ENCODE data around the gene MCF2. TPM values are rescaled to one million over a fixed set of nuclear protein-coding genes. Genes with fewer than 3 reads are reported as not detected.

The MCF2 gene
- total RNA-seq, 3 donors from 2014 or later (not counting 1 experiment from before 2014, with no cell fraction given), result 2.7 to 4.0 (median 3.1) TPM

- no peak overlapping the region for H3K27ac Mint-ChIP-seq
- Histone ChIP-seq H3K4me3 (ENCODE audit: low read length) (no peak overlapping the region), H3K9me3 (ENCODE audit: control insufficient read depth, insufficient read depth, low read length) (no peaks in the 10 kb centered on the region), H3K36me3 (ENCODE audit: control insufficient read depth, insufficient read depth, low read length) (no peaks in the 10 kb centered on the region), H3K27ac (ENCODE audit: low read length) (no peak overlapping the region), H3K4me1 (ENCODE audit: control insufficient read depth, insufficient read depth, low read length) (no peaks in the 10 kb centered on the region), H3K27me3 (ENCODE audit: control insufficient read depth, insufficient read depth, low read length) (no peaks in the 10 kb centered on the region)
- 100% methylated on average over 1 of the region's 4 CpGs for WGBS (ENCODE audit: insufficient coverage)
- no peaks in the 10 kb centered on the region for H3K4me1 Mint-ChIP-seq
- no peak overlapping the region for H3K4me3 Mint-ChIP-seq
- DNase-seq (no peak), ATAC-seq (no peak)
- no peaks in the 10 kb centered on the region for H3K27me3 Mint-ChIP-seq (ENCODE audit: low read depth in 2 of 2)
- intact Hi-C loops (cut with micrococcal nuclease), result no loop called here
- TF ChIP-seq CTCF (IDR thresholded peaks at IDR 0.05), result no peak
- no peaks in the 10 kb centered on the region for H3K9me3 Mint-ChIP-seq
- H3K36me3 Mint-ChIP-seq, result no peaks in the 10 kb centered on the region
Observed at GRCh38 chrX:139596068-139596467, 111.9 kb downstream of the MCF2 start.

- Histone ChIP-seq H3K4me3 (ENCODE audit: low read length) (no peak overlapping the region), H3K27ac (ENCODE audit: low read length) (no peak overlapping the region), H3K36me3 (ENCODE audit: control insufficient read depth, insufficient read depth, low read length) (no peaks in the 10 kb centered on the region), H3K4me1 (ENCODE audit: control insufficient read depth, insufficient read depth, low read length) (no peaks in the 10 kb centered on the region), H3K9me3 (ENCODE audit: control insufficient read depth, insufficient read depth, low read length) (no peaks in the 10 kb centered on the region), H3K27me3 (ENCODE audit: control insufficient read depth, insufficient read depth, low read length) (no peaks in the 10 kb centered on the region)
- Mint-ChIP-seq H3K4me1 (no peaks in the 10 kb centered on the region), H3K36me3 (no peaks in the 10 kb centered on the region), H3K4me3 (no peak overlapping the region), H3K27me3 (ENCODE audit: low read depth in 2 of 2) (no peaks in the 10 kb centered on the region), H3K27ac (no peak overlapping the region), H3K9me3 (no peaks in the 10 kb centered on the region)
- ATAC-seq (no peak), DNase-seq (no peak)
- TF ChIP-seq CTCF (IDR thresholded peaks at IDR 0.05), result no peak
- intact Hi-C loops (cut with micrococcal nuclease), result no loop called here
- WGBS (ENCODE audit: insufficient coverage), result no CpG with 5 or more reads among the region's 5 CpGs
Observed at GRCh38 chrX:139585613-139586012, 122.4 kb downstream of the MCF2 start.

GRCh38 chrX:139581068-139581467 lies 126.9 kb downstream of the MCF2 start:
- no peaks in the 10 kb centered on the region for H3K9me3 ChIP-seq (ENCODE audit: control insufficient read depth, insufficient read depth, low read length)
- peaks cover 0 to 9% of the 10 kb centered on the region in 2 donors for H3K27me3 Mint-ChIP-seq (ENCODE audit: low read depth in 2 of 2)
- no peak for ATAC-seq
- no peaks in the 10 kb centered on the region for H3K36me3 Mint-ChIP-seq
- H3K4me1 Mint-ChIP-seq, result no peaks in the 10 kb centered on the region
- no peaks in the 10 kb centered on the region for H3K4me1 ChIP-seq (ENCODE audit: control insufficient read depth, insufficient read depth, low read length)
- no peaks in the 10 kb centered on the region for H3K9me3 Mint-ChIP-seq
- no peaks in the 10 kb centered on the region for H3K36me3 ChIP-seq (ENCODE audit: control insufficient read depth, insufficient read depth, low read length)
- TF ChIP-seq CTCF (IDR thresholded peaks at IDR 0.05), result no peak
- H3K27ac Mint-ChIP-seq, result no peak overlapping the region
- intact Hi-C loops (cut with micrococcal nuclease), result no loop called here
- no peak for DNase-seq
- H3K27ac ChIP-seq (ENCODE audit: low read length), result no peak overlapping the region
- no peak overlapping the region for H3K4me3 ChIP-seq (ENCODE audit: low read length)
- 100% methylated on average over 2 of the region's 4 CpGs for WGBS (ENCODE audit: insufficient coverage)
- no peak overlapping the region for H3K4me3 Mint-ChIP-seq
- no peaks in the 10 kb centered on the region for H3K27me3 ChIP-seq (ENCODE audit: control insufficient read depth, insufficient read depth, low read length)

GRCh38 chrX:139566981-139567380 lies 141.0 kb downstream of the MCF2 start:
- Mint-ChIP-seq H3K36me3 (no peaks in the 10 kb centered on the region), H3K4me1 (no peaks in the 10 kb centered on the region)
- WGBS (ENCODE audit: insufficient coverage), result no CpG with 5 or more reads among the region's 1 CpG

More at GRCh38 chrX:139566981-139567380, 141.0 kb downstream of the MCF2 start:
- H3K4me3 ChIP-seq (ENCODE audit: low read length), result no peak overlapping the region
- intact Hi-C loops (cut with micrococcal nuclease), result no loop called here
- H3K27ac ChIP-seq (ENCODE audit: low read length), result no peak overlapping the region
- Mint-ChIP-seq H3K9me3 (no peaks in the 10 kb centered on the region), H3K27me3 (ENCODE audit: low read depth in 2 of 2) (peaks cover 0 to 29% of the 10 kb centered on the region in 2 donors), H3K4me3 (no peak overlapping the region), H3K27ac (no peak overlapping the region)
- H3K27me3 ChIP-seq (ENCODE audit: control insufficient read depth, insufficient read depth, low read length), result no peaks in the 10 kb centered on the region
- TF ChIP-seq CTCF (IDR thresholded peaks at IDR 0.05), result no peak
- no peaks in the 10 kb centered on the region for H3K4me1 ChIP-seq (ENCODE audit: control insufficient read depth, insufficient read depth, low read length)
- H3K9me3 ChIP-seq (ENCODE audit: control insufficient read depth, insufficient read depth, low read length), result no peaks in the 10 kb centered on the region
- no peaks in the 10 kb centered on the region for H3K36me3 ChIP-seq (ENCODE audit: control insufficient read depth, insufficient read depth, low read length)
- ATAC-seq (no peak), DNase-seq (no peak)

Data from natural killer cell (primary cell).